GM12892 (cell line): Measurements from ENCODE around the gene C4orf50.

Experiments used
- POLR2A ChIP-seq: IDR thresholded peaks from 2 replicates; pipeline ENCODE4 v1.6.1; 2011; ENCODE audit warnings: low read depth, low read length, control low read depth
- TAF1 ChIP-seq: IDR thresholded peaks from 2 replicates; pipeline ENCODE4 v1.6.1; 2011; ENCODE audit warnings: low read depth, mild to moderate bottlenecking, control low read depth, low read length, borderline replicate concordance

GRCh38 chr4:5962416-5962815, 55.8 kb downstream of the C4orf50 start:
- TF ChIP-seq POLR2A (no peak), TAF1 (no peak)
